AML-193 (cell line): ENCODE measurements around the gene PTPRD.

Experiments used
- DNase-seq, 2 experiments: peaks; one replicate each; lab custom pipeline; 2025; lab: John Stamatoyannopoulos, UW

PTPRD gene

GRCh38 chr9:9612270-9612669 lies 1000.5 kb downstream of the PTPRD start:
- peak in 1 of 2 experiments; percentile 3 for DNase-seq

GRCh38 chr9:9605681-9606080 lies 1007.1 kb downstream of the PTPRD start:
- DNase-seq = no peak

GRCh38 chr9:9603345-9603744 lies 1009.5 kb downstream of the PTPRD start:
- DNase-seq = no peak

GRCh38 chr9:9598723-9599122 lies 1014.1 kb downstream of the PTPRD start:
- DNase-seq = no peak

- DNase-seq = no peak
Measured at GRCh38 chr9:9592104-9592503, 1020.7 kb downstream of the PTPRD start.

GRCh38 chr9:9585920-9586319 lies 1026.9 kb downstream of the PTPRD start:
- DNase-seq = peak in 1 of 2 experiments; percentile 1

- DNase-seq = no peak
Measured at GRCh38 chr9:9574080-9574479, 1038.7 kb downstream of the PTPRD start.

- DNase-seq = no peak
Measured at GRCh38 chr9:9565700-9566099, 1047.1 kb downstream of the PTPRD start.

- no peak for DNase-seq
Measured at GRCh38 chr9:9563817-9564216, 1049.0 kb downstream of the PTPRD start.

GRCh38 chr9:9560382-9561035 lies 1052.3 kb downstream of the PTPRD start:
- DNase-seq = no peak

GRCh38 chr9:9558907-9559306 lies 1053.9 kb downstream of the PTPRD start:
- no peak for DNase-seq

GRCh38 chr9:9557804-9558334 lies 1054.9 kb downstream of the PTPRD start:
- DNase-seq = no peak

GRCh38 chr9:9556865-9557803 lies 1055.7 kb downstream of the PTPRD start:
- no peak for DNase-seq

GRCh38 chr9:9552665-9553064 lies 1060.1 kb downstream of the PTPRD start:
- no peak for DNase-seq

- DNase-seq = no peak
Measured at GRCh38 chr9:9538766-9539165, 1074.0 kb downstream of the PTPRD start.

GRCh38 chr9:9538356-9538755 lies 1074.4 kb downstream of the PTPRD start:
- DNase-seq = no peak

- no peak for DNase-seq
Measured at GRCh38 chr9:9536523-9536922, 1076.3 kb downstream of the PTPRD start.

- no peak for DNase-seq
Measured at GRCh38 chr9:9523476-9524139, 1089.2 kb downstream of the PTPRD start.

GRCh38 chr9:9522406-9522805 lies 1090.4 kb downstream of the PTPRD start:
- DNase-seq = no peak

- DNase-seq = no peak
Measured at GRCh38 chr9:9521033-9521779, 1091.6 kb downstream of the PTPRD start.

GRCh38 chr9:9504869-9505268 lies 1107.9 kb downstream of the PTPRD start:
- DNase-seq = no peak

- no peak for DNase-seq
Measured at GRCh38 chr9:9499546-9499945, 1113.3 kb downstream of the PTPRD start.
